GM06990 (cell line): Measurements from ENCODE around the gene HSPA12A.

Source experiments
- DNase-seq: peaks from one replicate; pipeline ENCODE4 v3.0.0-alpha.2; 2011; ENCODE audit not compliant: insufficient read length; ENCODE audit errors: extremely low read depth
- H3K27me3 ChIP-seq: replicated peaks from 2 replicates; pipeline ENCODE4 v1.6.0; 2011; ENCODE audit warnings: low read length; ENCODE audit not compliant: control insufficient read depth, insufficient read depth
- H3K36me3 ChIP-seq: 2 replicates; pipeline ENCODE4 v1.5.1; 2011; ENCODE audit warnings: low read length; ENCODE audit not compliant: control insufficient read depth, insufficient read depth
- H3K4me3 ChIP-seq: replicated peaks from 2 replicates; pipeline ENCODE4 v1.5.1; 2011; ENCODE audit warnings: low read depth, mild to moderate bottlenecking, control low read depth, low read length
- TF ChIP-seq, protein P1 (sequence below): IDR thresholded peaks from 2 replicates; pipeline ENCODE4 v1.5.1; 2011; ENCODE audit warnings: low read length, control low read depth, mild to moderate bottlenecking, inconsistent platforms; ENCODE audit not compliant: insufficient read depth, poor library complexity, severe bottlenecking

HSPA12A gene

DNA sequence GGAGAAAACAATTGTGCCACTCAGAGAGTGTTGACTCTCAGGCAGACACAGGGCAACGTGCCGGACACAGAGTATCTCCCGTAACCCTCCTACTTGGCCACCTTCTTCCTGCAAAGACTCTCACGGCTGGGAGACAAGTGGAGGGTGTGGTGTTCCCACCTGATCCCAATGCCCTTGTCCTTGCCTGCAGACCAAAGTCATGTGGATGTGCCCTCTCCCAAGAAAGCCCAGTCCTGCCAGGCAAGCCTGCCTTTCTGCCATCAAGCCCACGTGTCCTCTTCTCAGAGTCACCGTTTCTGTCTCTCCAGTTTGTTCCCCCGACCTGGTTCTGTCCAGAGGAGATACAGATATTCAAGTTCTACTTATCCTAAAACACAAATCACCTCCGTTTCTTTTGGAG is 120.9 kb downstream of the HSPA12A start:
- H3K27me3 ChIP-seq: no peaks in the 10 kb centered on the region; the same call in none of the 2 replicates
- TF ChIP-seq, protein P1, sequence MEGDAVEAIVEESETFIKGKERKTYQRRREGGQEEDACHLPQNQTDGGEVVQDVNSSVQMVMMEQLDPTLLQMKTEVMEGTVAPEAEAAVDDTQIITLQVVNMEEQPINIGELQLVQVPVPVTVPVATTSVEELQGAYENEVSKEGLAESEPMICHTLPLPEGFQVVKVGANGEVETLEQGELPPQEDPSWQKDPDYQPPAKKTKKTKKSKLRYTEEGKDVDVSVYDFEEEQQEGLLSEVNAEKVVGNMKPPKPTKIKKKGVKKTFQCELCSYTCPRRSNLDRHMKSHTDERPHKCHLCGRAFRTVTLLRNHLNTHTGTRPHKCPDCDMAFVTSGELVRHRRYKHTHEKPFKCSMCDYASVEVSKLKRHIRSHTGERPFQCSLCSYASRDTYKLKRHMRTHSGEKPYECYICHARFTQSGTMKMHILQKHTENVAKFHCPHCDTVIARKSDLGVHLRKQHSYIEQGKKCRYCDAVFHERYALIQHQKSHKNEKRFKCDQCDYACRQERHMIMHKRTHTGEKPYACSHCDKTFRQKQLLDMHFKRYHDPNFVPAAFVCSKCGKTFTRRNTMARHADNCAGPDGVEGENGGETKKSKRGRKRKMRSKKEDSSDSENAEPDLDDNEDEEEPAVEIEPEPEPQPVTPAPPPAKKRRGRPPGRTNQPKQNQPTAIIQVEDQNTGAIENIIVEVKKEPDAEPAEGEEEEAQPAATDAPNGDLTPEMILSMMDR: no peak
- no peak overlapping the region for H3K4me3 ChIP-seq
- no peaks in the 10 kb centered on the region for H3K36me3 ChIP-seq
- no peak for DNase-seq
